ENCODE data around the gene GPR180. TPM values are rescaled to one million over a fixed set of nuclear protein-coding genes. Genes with fewer than 3 reads are reported as not detected.

GPR180 gene
- total and polyA plus RNA-seq, 4 experiments from 2014 or later = 1.6 to 5.3 (median 3.3) TPM

- H3K4me1 Mint-ChIP-seq = peaks cover 2 to 4% (median 2%) of the 10 kb centered on the region in 4 donors
- H3K4me3 Mint-ChIP-seq = no peak overlapping the region
- intact Hi-C loops (cut with micrococcal nuclease) = no loop called here
- DNase-seq = no peak
- no peak overlapping the region for H3K27ac Mint-ChIP-seq
- POLR2A ChIA-PET (ENCODE audit: partially characterized antibody) = no interaction called here
- H3K9me3 Mint-ChIP-seq = no peaks in the 10 kb centered on the region
- Histone ChIP-seq H3K36me3 (ENCODE audit: insufficient read depth, low read length) (peaks cover 47% of the 10 kb centered on the region), H3K4me1 (ENCODE audit: insufficient read depth, low read length) (no peaks in the 10 kb centered on the region), H3K9me3 (ENCODE audit: control insufficient read depth in 1 of 2, low read length in 2 of 2) (no peaks in the 10 kb centered on the region), H3K27me3 (ENCODE audit: insufficient read depth, low read length) (no peaks in the 10 kb centered on the region), H3K4me3 (ENCODE audit: low read length in 2 of 2) (no peak overlapping the region), H3K27ac (ENCODE audit: low read depth, low read length) (no peak overlapping the region)
- H3K36me3 Mint-ChIP-seq = peaks cover 52 to 58% of the 10 kb centered on the region in 2 donors
- H3K27me3 Mint-ChIP-seq = no peaks in the 10 kb centered on the region
- CTCF ChIA-PET (ENCODE audit: partially characterized antibody) = no interaction called here
Measured at GRCh38 chr13:94579063-94579462, 22.6 kb upstream of the GPR180 start.

GRCh38 chr13:94583926-94584325 lies 17.7 kb upstream of the GPR180 start:
- Histone ChIP-seq H3K27me3 (ENCODE audit: insufficient read depth, low read length) (no peaks in the 10 kb centered on the region), H3K27ac (ENCODE audit: low read depth, low read length) (no peak overlapping the region), H3K36me3 (ENCODE audit: insufficient read depth, low read length) (peaks cover 37% of the 10 kb centered on the region), H3K4me1 (ENCODE audit: insufficient read depth, low read length) (no peaks in the 10 kb centered on the region), H3K4me3 (ENCODE audit: low read length in 2 of 2) (no peak overlapping the region), H3K9me3 (ENCODE audit: control insufficient read depth in 1 of 2, low read length in 2 of 2) (no peaks in the 10 kb centered on the region)
- Mint-ChIP-seq H3K27me3 (no peaks in the 10 kb centered on the region), H3K36me3 (peaks cover 59 to 69% of the 10 kb centered on the region in 2 donors), H3K4me3 (no peak overlapping the region), H3K4me1 (peaks cover 13 to 24% (median 16%) of the 10 kb centered on the region in 4 donors), H3K9me3 (no peaks in the 10 kb centered on the region), H3K27ac (no peak overlapping the region)
- CTCF ChIA-PET (ENCODE audit: partially characterized antibody) = no interaction called here
- intact Hi-C loops (cut with micrococcal nuclease) = no loop called here
- DNase-seq = no peak
- POLR2A ChIA-PET (ENCODE audit: partially characterized antibody) = no interaction called here

- intact Hi-C loops (cut with micrococcal nuclease) = no loop called here
- H3K36me3 Mint-ChIP-seq = peaks cover 56 to 64% of the 10 kb centered on the region in 2 donors
- no peaks in the 10 kb centered on the region for H3K9me3 ChIP-seq (ENCODE audit: control insufficient read depth in 1 of 2, low read length in 2 of 2)
- H3K4me3 Mint-ChIP-seq = no peak overlapping the region
- H3K36me3 ChIP-seq (ENCODE audit: insufficient read depth, low read length) = peaks cover 25% of the 10 kb centered on the region
- H3K4me3 ChIP-seq (ENCODE audit: low read length in 2 of 2) = no peak overlapping the region
- peaks cover 3% of the 10 kb centered on the region for H3K4me1 ChIP-seq (ENCODE audit: insufficient read depth, low read length)
- no peaks in the 10 kb centered on the region for H3K9me3 Mint-ChIP-seq
- H3K27ac ChIP-seq (ENCODE audit: low read depth, low read length) = no peak overlapping the region
- no peak for DNase-seq
- peaks cover 19 to 30% (median 24%) of the 10 kb centered on the region in 4 donors for H3K4me1 Mint-ChIP-seq
- H3K27ac Mint-ChIP-seq = no peak overlapping the region
- H3K27me3 ChIP-seq (ENCODE audit: insufficient read depth, low read length) = no peaks in the 10 kb centered on the region
- ChIA-PET CTCF (ENCODE audit: partially characterized antibody) (interaction anchor here (0.6 to 1.3 kb wide), 2 partner anchors 35 to 150 kb away, joined by 3 read pairs; no protein-coding TSS in a partner anchor), POLR2A (ENCODE audit: partially characterized antibody) (interaction anchor here (1.3 kb wide), 1 partner anchor 16 kb away, joined by 3 read pairs; the partner anchor contains the start of gene GPR180)
- no peaks in the 10 kb centered on the region for H3K27me3 Mint-ChIP-seq
Measured at GRCh38 chr13:94585543-94586101, 16.0 kb upstream of the GPR180 start.

GRCh38 chr13:94586371-94586770 lies 15.3 kb upstream of the GPR180 start:
- peaks cover 10% of the 10 kb centered on the region for H3K4me1 ChIP-seq (ENCODE audit: insufficient read depth, low read length)
- ChIA-PET CTCF (ENCODE audit: partially characterized antibody) (interaction anchor here (0.6 to 1.3 kb wide), 3 partner anchors 31 to 151 kb away, joined by 3 to 4 read pairs (median 3); no protein-coding TSS in a partner anchor), POLR2A (ENCODE audit: partially characterized antibody) (interaction anchor here (1.3 kb wide), 1 partner anchor 15 kb away, joined by 3 read pairs; the partner anchor contains the start of gene GPR180)
- Mint-ChIP-seq H3K9me3 (no peaks in the 10 kb centered on the region), H3K4me1 (peaks cover 19 to 34% (median 26%) of the 10 kb centered on the region in 4 donors), H3K27me3 (no peaks in the 10 kb centered on the region), H3K4me3 (no peak overlapping the region), H3K36me3 (peaks cover 53 to 65% of the 10 kb centered on the region in 2 donors), H3K27ac (no peak overlapping the region)
- no peaks in the 10 kb centered on the region for H3K9me3 ChIP-seq (ENCODE audit: control insufficient read depth in 1 of 2, low read length in 2 of 2)
- H3K27ac ChIP-seq (ENCODE audit: low read depth, low read length) = no peak overlapping the region
- H3K4me3 ChIP-seq (ENCODE audit: low read length in 2 of 2) = no peak overlapping the region
- peaks cover 24% of the 10 kb centered on the region for H3K36me3 ChIP-seq (ENCODE audit: insufficient read depth, low read length)
- DNase-seq = no peak
- intact Hi-C loops (cut with micrococcal nuclease) = no loop called here
- H3K27me3 ChIP-seq (ENCODE audit: insufficient read depth, low read length) = no peaks in the 10 kb centered on the region

- POLR2A ChIA-PET (ENCODE audit: partially characterized antibody) = interaction anchor here (0.7 to 0.8 kb wide), 2 partner anchors 13 to 15 kb away, joined by 3 read pairs; partner anchors contain the start of gene GPR180
Measured at GRCh38 chr13:94588541-94588940, 13.1 kb upstream of the GPR180 start.

GRCh38 chr13:94590744-94591143 lies 10.9 kb upstream of the GPR180 start:
- H3K4me3 Mint-ChIP-seq = peak overlapping the region in 2 of 8 donors; percentile 11 to 22

More at GRCh38 chr13:94588541-94588940, 13.1 kb upstream of the GPR180 start:
- no peaks in the 10 kb centered on the region for H3K27me3 ChIP-seq (ENCODE audit: insufficient read depth, low read length)
- H3K4me3 Mint-ChIP-seq = no peak overlapping the region
- H3K27me3 Mint-ChIP-seq = no peaks in the 10 kb centered on the region
- no peak for DNase-seq
- H3K4me1 ChIP-seq (ENCODE audit: insufficient read depth, low read length) = peaks cover 16% of the 10 kb centered on the region
- peaks cover 22% of the 10 kb centered on the region for H3K36me3 ChIP-seq (ENCODE audit: insufficient read depth, low read length)
- H3K9me3 ChIP-seq (ENCODE audit: control insufficient read depth in 1 of 2, low read length in 2 of 2) = no peaks in the 10 kb centered on the region
- H3K36me3 Mint-ChIP-seq = peaks cover 44 to 55% of the 10 kb centered on the region in 2 donors
- intact Hi-C loops (cut with micrococcal nuclease) = no loop called here
- H3K9me3 Mint-ChIP-seq = no peaks in the 10 kb centered on the region
- no peak overlapping the region for H3K27ac Mint-ChIP-seq
- H3K27ac ChIP-seq (ENCODE audit: low read depth, low read length) = no peak overlapping the region
- CTCF ChIA-PET (ENCODE audit: partially characterized antibody) = no interaction called here
- peaks cover 22 to 40% (median 31%) of the 10 kb centered on the region in 4 donors for H3K4me1 Mint-ChIP-seq
- no peak overlapping the region for H3K4me3 ChIP-seq (ENCODE audit: low read length in 2 of 2)

More at GRCh38 chr13:94590744-94591143, 10.9 kb upstream of the GPR180 start:
- Histone ChIP-seq H3K36me3 (ENCODE audit: insufficient read depth, low read length) (peaks cover 19% of the 10 kb centered on the region), H3K27ac (ENCODE audit: low read depth, low read length) (no peak overlapping the region), H3K9me3 (ENCODE audit: control insufficient read depth in 1 of 2, low read length in 2 of 2) (no peaks in the 10 kb centered on the region), H3K4me3 (ENCODE audit: low read length in 2 of 2) (no peak overlapping the region), H3K27me3 (ENCODE audit: insufficient read depth, low read length) (no peaks in the 10 kb centered on the region), H3K4me1 (ENCODE audit: insufficient read depth, low read length) (peaks cover 35% of the 10 kb centered on the region)
- CTCF ChIA-PET (ENCODE audit: partially characterized antibody) = interaction anchor here (1.0 kb wide), 1 partner anchor 26 kb away, joined by 3 read pairs; no protein-coding TSS in a partner anchor
- Mint-ChIP-seq H3K4me1 (peaks cover 37 to 55% (median 43%) of the 10 kb centered on the region in 4 donors), H3K9me3 (peaks cover 0 to 2% (median 0%) of the 10 kb centered on the region in 8 donors), H3K36me3 (peaks cover 31 to 48% of the 10 kb centered on the region in 2 donors), H3K27me3 (no peaks in the 10 kb centered on the region), H3K27ac (no peak overlapping the region)
- POLR2A ChIA-PET (ENCODE audit: partially characterized antibody) = no interaction called here
- intact Hi-C loops (cut with micrococcal nuclease) = no loop called here
- DNase-seq = no peak

Measured in CD4-positive, alpha-beta memory T cell (primary cell).